K562 (cell line): ENCODE data around the gene WDR1. TPM values are rescaled to one million over a fixed set of nuclear protein-coding genes. Genes with fewer than 3 reads are reported as not detected.

Source experiments
- ATAC-seq: fragments of 200-7000 bp; cut with Tn5 transposase; 3 replicates; pipeline ENCODE4 v1.9.1; 2020; ENCODE audit warnings: moderate library complexity
- BruUV-seq: library from RNA; stranded (reverse); fragments of 400-500 nt; replicated peaks from 2 replicates; lab custom pipeline; 2021; lab: Mats Ljungman, UMichigan
- CTCF ChIA-PET: fragments of 300-600 bp; formaldehyde crosslinking; extraction: SDS; loops from one replicate; lab custom pipeline; 2021; ENCODE audit warnings: low intra/inter-chr PET ratio; lab: Yijun Ruan, JAX
- POLR2A ChIA-PET: fragments of 300-600, 350-650 bp; sonication (Branson Sonifier 250); formaldehyde crosslinking; extraction: SDS; loops from one replicate; lab custom pipeline; 2021; ENCODE audit warnings: antibody characterized with exemption, inconsistent platforms; lab: Yijun Ruan, JAX
- DNase-seq, 4 experiments: peaks; one replicate each; pipeline versions ENCODE4 v3.0.0 to v3.0.0-alpha.2; 2011 to 2018; ENCODE audit warnings: low spot score in 3 of 4, mixed read lengths in 3 of 4; ENCODE audit errors: extremely low read depth in 1 of 4
- FAIRE-seq: peaks from 2 replicates; lab custom pipeline; 2011; peaks lifted over from hg19 to GRCh38; lab: Jason Lieb, UNC
- H2AFZ ChIP-seq: 2 replicates; pipeline ENCODE4 v1.6.0; 2011; ENCODE audit warnings: low read depth, low read length, control low read depth, inconsistent platforms
- H3K27ac ChIP-seq: fragments of 200-600 bp; 3 replicates; pipeline ENCODE4 v1.8.0; 2011; ENCODE audit warnings: low read depth, mild to moderate bottlenecking, control low read depth, inconsistent platforms, low read length, moderate library complexity, mixed read lengths; ENCODE audit errors: extremely low read depth
- H3K27me3 ChIP-seq, 2 experiments: fragments of 300-600 bp in 1 of 2; 2 replicates in 1 of 2; 3 replicates in 1 of 2; pipeline versions ENCODE4 v1.6.0 to v1.8.0; 2011; ENCODE audit warnings: inconsistent platforms in 2 of 2, low read length in 2 of 2, mild to moderate bottlenecking in 1 of 2, mixed read lengths in 1 of 2, moderate library complexity in 1 of 2; ENCODE audit not compliant: control insufficient read depth in 2 of 2, insufficient read depth in 2 of 2
- H3K36me3 ChIP-seq: fragments of 300-600 bp; 3 replicates; pipeline ENCODE4 v1.8.0; 2011; ENCODE audit warnings: mild to moderate bottlenecking, low read length, inconsistent platforms; ENCODE audit not compliant: control insufficient read depth, insufficient read depth
- H3K4me1 ChIP-seq, 2 experiments: fragments of 200-600 bp in 1 of 2; replicated peaks in 1 of 2; 2 replicates in 1 of 2; 3 replicates in 1 of 2; pipeline versions ENCODE4 v1.5.1 to v1.8.0; 2011; ENCODE audit warnings: inconsistent platforms in 2 of 2, low read length in 2 of 2, mild to moderate bottlenecking in 1 of 2, mixed read lengths in 1 of 2, moderate library complexity in 1 of 2; ENCODE audit not compliant: control insufficient read depth in 2 of 2, insufficient read depth in 2 of 2
- H3K4me2 ChIP-seq: 2 replicates; pipeline ENCODE4 v1.6.1; 2011; ENCODE audit warnings: low read length, control low read depth, inconsistent platforms, mixed read lengths; ENCODE audit not compliant: insufficient read depth
- H3K4me3 ChIP-seq: fragments of 200-600 bp; sonication (generic), shearing (Covaris generic); 2 replicates; pipeline ENCODE4 v1.5.1; 2016; ENCODE audit warnings: control low read depth, inconsistent platforms
- H3K79me2 ChIP-seq: fragments of 200-600 bp; 3 replicates; pipeline ENCODE4 v1.8.0; 2011; ENCODE audit warnings: low read length, inconsistent platforms; ENCODE audit not compliant: control insufficient read depth, insufficient read depth
- H3K9ac ChIP-seq, 2 experiments: 2 replicates each; pipeline versions ENCODE4 v1.6.0 to v1.6.1; 2011; ENCODE audit warnings: low read depth in 2 of 2, low read length in 2 of 2, control low read depth in 1 of 2, inconsistent platforms in 1 of 2, mild to moderate bottlenecking in 1 of 2, mixed read lengths in 1 of 2; ENCODE audit not compliant: insufficient read depth in 1 of 2
- H3K9me1 ChIP-seq: one replicate; pipeline ENCODE4 v1.6.0; 2011; ENCODE audit warnings: inconsistent platforms, mild to moderate bottlenecking, low read length, moderate library complexity; ENCODE audit not compliant: control insufficient read depth, insufficient read depth
- H3K9me3 ChIP-seq: replicated peaks from 2 replicates; pipeline ENCODE4 v1.5.1; 2011; ENCODE audit warnings: low read depth, low read length, inconsistent platforms; ENCODE audit not compliant: control insufficient read depth, insufficient read depth
- H4K20me1 ChIP-seq: replicated peaks from 2 replicates; pipeline ENCODE4 v1.6.1; 2011; ENCODE audit warnings: low read length, inconsistent platforms, mixed read lengths; ENCODE audit not compliant: control insufficient read depth, insufficient read depth
- ARID2 ChIP-seq: fragments of 450-650 bp; IDR thresholded peaks from 2 replicates; pipeline ENCODE4 v1.6.1; 2017; ENCODE audit warnings: antibody characterized with exemption, mild to moderate bottlenecking
- BRD4 ChIP-seq: fragments of 200-600 bp; sonication (generic); IDR thresholded peaks from 2 replicates; pipeline ENCODE4 v1.6.1; 2017; ENCODE audit warnings: inconsistent platforms
- FOXP1 ChIP-seq: sonication (generic); formaldehyde crosslinking; IDR thresholded peaks from 2 replicates; pipeline ENCODE4 v1.8.0; 2022; ENCODE audit warnings: mild to moderate bottlenecking, missing genetic modification reagents
- GTF2E2 ChIP-seq: fragments of 200-800 bp; sonication (Bioruptor generic); IDR thresholded peaks from 2 replicates; pipeline ENCODE4 v1.6.1; 2016; ENCODE audit warnings: missing genetic modification characterization, missing compliant biosample characterization
- TBP ChIP-seq: optimal IDR thresholded peaks from 2 replicates; pipeline ENCODE3; 2011; ENCODE audit warnings: low read depth, low read length, improper control_type of control experiment
- THRAP3 ChIP-seq: fragments of 450-650 bp; IDR thresholded peaks from 2 replicates; pipeline ENCODE4 v1.6.1; 2016; ENCODE audit warnings: mild to moderate bottlenecking, inconsistent platforms, borderline replicate concordance
- TSC22D4 ChIP-seq: fragments of 450-650 bp; IDR thresholded peaks from 2 replicates; pipeline ENCODE4 v1.6.1; 2016; ENCODE audit warnings: missing genetic modification characterization, missing biosample characterization, control low read depth
- U2AF2 ChIP-seq: fragments of 200-400 bp; formaldehyde crosslinking; optimal IDR thresholded peaks from 2 replicates; pipeline ENCODE3; 2017; ENCODE audit warnings: low read depth, mild to moderate bottlenecking, low read length
- WGBS: fragments of 100-300 bp; shearing (Covaris generic); methylation state at CpG from one replicate; pipeline ENCODE4 v1.1.6; 2016; ENCODE audit warnings: low coverage, mixed read lengths; ENCODE audit not compliant: insufficient coverage; ENCODE audit errors: missing lambda C conversion rate; 5-methylcytosine and 5-hydroxymethylcytosine counted together
- in situ Hi-C: fragments of 300-500 bp; cut with MboI; formaldehyde crosslinking; loops from 4 replicates; pipeline ENCODE4 v1.15.0; 2018; ENCODE audit warnings: inconsistent platforms, mixed read lengths
- intact Hi-C: fragments of 100-400 bp; cut with micrococcal nuclease; formaldehyde crosslinking; loops from 2 replicates; pipeline ENCODE4 v1.14.2; 2022
- polyA plus RNA-seq, 8 experiments: library from polyadenylated mRNA; depleted of rRNA in 4 of 8; stranded (reverse) in 5 of 8; unstranded in 3 of 8; fragments of >200 nt; fragmentation: Nextera tagmentation in 2 of 8; fragmentation: Illumina TruSeq in 1 of 8; extraction: Ambion mirVana in 2 of 8; extraction: Trizol in 1 of 8; gene quantifications; 2 replicates each; pipeline versions ENCODE4 v1.2.1 to v1.2.3, GENCODE V29; 2011 to 2014; ENCODE audit warnings: inconsistent platforms in 1 of 8, missing spikeins in 1 of 8
- total RNA-seq, 7 experiments: library from RNA; depleted of rRNA in 6 of 7; stranded (reverse); fragments of >200 nt in 6 of 7; fragmentation: Illumina TruSeq in 2 of 7; extraction: Trizol in 2 of 7; gene quantifications; 2 replicates each; pipeline versions ENCODE4 v1.2.1 to v1.2.3, GENCODE V29; 2011 to 2021; ENCODE audit warnings: low replicate concordance in 1 of 7
- TF ChIP-seq, protein P1 (sequence below): sonication (generic); formaldehyde crosslinking; IDR thresholded peaks from 2 replicates; pipeline ENCODE4 v1.8.1; 2023; ENCODE audit warnings: mild to moderate bottlenecking, missing genetic modification reagents

WDR1 gene
- total and polyA plus RNA-seq, 9 of the 15 experiments (the other 6 are each of a cell fraction or from before 2014, with no cell fraction given): 16.1 to 213 (median 125) TPM

GRCh38 chr4:10066670-10067651 lies 49.6 kb downstream of the WDR1 start:
- no peaks in the 10 kb centered on the region for H3K9me3 ChIP-seq
- no peaks in the 10 kb centered on the region; the same call in 1 of the 2 replicates for H4K20me1 ChIP-seq
- no peak for FAIRE-seq
- ATAC-seq: no peak
- BruUV-seq: no TSS peak
- H3K27ac ChIP-seq: no peak overlapping the region
- ChIA-PET POLR2A (interaction anchor here (0.6 kb wide), 1 partner anchor 50 kb away, joined by 3 read pairs; the partner anchor contains the start of gene WDR1), CTCF (no interaction called here)
- in situ Hi-C loops: no loop called here
- TF ChIP-seq GTF2E2 (tag) (no peak), ARID2 (no peak)
- H3K9ac ChIP-seq: no peak overlapping the region
- 20% methylated on average over 15 of the region's 15 CpGs for WGBS
- intact Hi-C loops: no loop called here
- H3K4me1 ChIP-seq: no peaks in the 10 kb centered on the region
- H2AFZ ChIP-seq: no peak overlapping the region
- peaks cover 3 to 15% of the 10 kb centered on the region in 2 experiments; a peak in 4 of 5 replicates for H3K27me3 ChIP-seq
- H3K36me3 ChIP-seq: no peaks in the 10 kb centered on the region
- H3K4me2 ChIP-seq: no peak overlapping the region
- H3K9me1 ChIP-seq: no peaks in the 10 kb centered on the region
- DNase-seq: no peak
- no peak overlapping the region for H3K4me3 ChIP-seq
- H3K79me2 ChIP-seq: no peaks in the 10 kb centered on the region

GRCh38 chr4:10066206-10066605 lies 50.4 kb downstream of the WDR1 start:
- H2AFZ ChIP-seq: no peak overlapping the region
- intact Hi-C loops: no loop called here
- peaks cover 4 to 15% of the 10 kb centered on the region in 2 experiments; a peak in 4 of 5 replicates for H3K27me3 ChIP-seq
- 11% methylated on average over 2 of the region's 2 CpGs for WGBS
- ChIA-PET CTCF (no interaction called here), POLR2A (no interaction called here)
- H3K4me2 ChIP-seq: no peak overlapping the region
- no peaks in the 10 kb centered on the region for H3K36me3 ChIP-seq
- no TSS peak for BruUV-seq
- no peaks in the 10 kb centered on the region for H3K9me3 ChIP-seq
- FAIRE-seq (no peak), ATAC-seq (no peak), DNase-seq (no peak)
- H3K9me1 ChIP-seq: no peaks in the 10 kb centered on the region
- no peak overlapping the region for H3K4me3 ChIP-seq
- H4K20me1 ChIP-seq: no peaks in the 10 kb centered on the region; the same call in 1 of the 2 replicates
- in situ Hi-C loops: no loop called here
- no peak overlapping the region for H3K9ac ChIP-seq
- H3K79me2 ChIP-seq: no peaks in the 10 kb centered on the region
- no peaks in the 10 kb centered on the region for H3K4me1 ChIP-seq
- no peak overlapping the region for H3K27ac ChIP-seq
- TF ChIP-seq U2AF2 (no peak), TSC22D4 (no peak), BRD4 (no peak), FOXP1 (CRISPR knock-in tag) (no peak), TBP (no peak), THRAP3 (no peak)
- TF ChIP-seq, protein P1, sequence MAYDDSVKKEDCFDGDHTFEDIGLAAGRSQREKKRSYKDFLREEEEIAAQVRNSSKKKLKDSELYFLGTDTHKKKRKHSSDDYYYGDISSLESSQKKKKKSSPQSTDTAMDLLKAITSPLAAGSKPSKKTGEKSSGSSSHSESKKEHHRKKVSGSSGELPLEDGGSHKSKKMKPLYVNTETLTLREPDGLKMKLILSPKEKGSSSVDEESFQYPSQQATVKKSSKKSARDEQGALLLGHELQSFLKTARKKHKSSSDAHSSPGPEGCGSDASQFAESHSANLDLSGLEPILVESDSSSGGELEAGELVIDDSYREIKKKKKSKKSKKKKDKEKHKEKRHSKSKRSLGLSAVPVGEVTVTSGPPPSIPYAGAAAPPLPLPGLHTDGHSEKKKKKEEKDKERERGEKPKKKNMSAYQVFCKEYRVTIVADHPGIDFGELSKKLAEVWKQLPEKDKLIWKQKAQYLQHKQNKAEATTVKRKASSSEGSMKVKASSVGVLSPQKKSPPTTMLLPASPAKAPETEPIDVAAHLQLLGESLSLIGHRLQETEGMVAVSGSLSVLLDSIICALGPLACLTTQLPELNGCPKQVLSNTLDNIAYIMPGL (CRISPR knock-in tag): no peak
